GM20431 (cell line): ENCODE measurements around the gene ZNF212.

Experiments used
- in situ Hi-C: fragments of 300-500 bp; cut with MseI, MboI; formaldehyde crosslinking; loops from one replicate; pipeline ENCODE4 v1.15.0; 2020; ENCODE audit warnings: low sequenced_read_pairs; ENCODE audit not compliant: unreplicated experiment

The ZNF212 gene

GRCh38 chr7:149302222-149302621 is 62.8 kb downstream of the ZNF212 start:
- in situ Hi-C loops: no loop called here

GRCh38 chr7:149302865-149303264 is 63.4 kb downstream of the ZNF212 start:
- in situ Hi-C loops: no loop called here

GRCh38 chr7:149304006-149304405 is 64.6 kb downstream of the ZNF212 start:
- in situ Hi-C loops: no loop called here
